NT2/D1 (cell line): ENCODE results near the gene POGZ.

Source experiments
- SUZ12 ChIP-seq: IDR thresholded peaks from 2 replicates; pipeline ENCODE4 v1.6.1; 2011; ENCODE audit not compliant: insufficient read length, insufficient read depth; ENCODE audit errors: extremely low read depth
- YY1 ChIP-seq: IDR thresholded peaks from 2 replicates; pipeline ENCODE4 v1.6.1; 2011; ENCODE audit not compliant: insufficient read length, insufficient read depth
- ZNF274 ChIP-seq: IDR thresholded peaks from 2 replicates; pipeline ENCODE4 v1.6.1; 2011; ENCODE audit warnings: mild to moderate bottlenecking, low read depth, low read length

GRCh38 chr1:151428068-151428467, 31.2 kb downstream of the POGZ start:
- TF ChIP-seq ZNF274 (no peak), YY1 (no peak), SUZ12 (no peak)
